Activated CD4-positive, alpha-beta memory T cell treated with anti-CD3 and anti-CD28 coated beads for 36 hours (primary cell): Measurements from ENCODE around the gene MAPK8IP3. TPM values are rescaled to one million over a fixed set of nuclear protein-coding genes. Genes with fewer than 3 reads are reported as not detected.

Experiments used
- CTCF ChIA-PET: fragments of 350-600 bp; sonication (Branson Sonifier 250); formaldehyde crosslinking; loops from one replicate; lab custom pipeline; 2021; ENCODE audit warnings: antibody characterized with exemption, inconsistent platforms; lab: Charles Lee
- POLR2A ChIA-PET: fragments of 350-600 bp; sonication (Branson Sonifier 250); formaldehyde crosslinking; loops from one replicate; lab custom pipeline; 2021; ENCODE audit warnings: antibody characterized with exemption; lab: Charles Lee
- DNase-seq: peaks from one replicate; pipeline ENCODE4 v3.0.0-alpha.2; 2020
- H3K27ac Mint-ChIP-seq: one replicate; pipeline ENCODE4 v1.8.0; 2021; ENCODE audit warnings: mixed read lengths
- H3K27me3 Mint-ChIP-seq: one replicate; pipeline ENCODE4 v1.8.0; 2021; ENCODE audit warnings: mixed read lengths
- H3K36me3 Mint-ChIP-seq: one replicate; pipeline ENCODE4 v1.8.0; 2021; ENCODE audit warnings: mixed read lengths
- H3K4me1 Mint-ChIP-seq: one replicate; pipeline ENCODE4 v1.8.0; 2021; ENCODE audit warnings: low read depth, mixed read lengths
- H3K4me3 Mint-ChIP-seq: one replicate; pipeline ENCODE4 v1.8.0; 2021; ENCODE audit warnings: mild to moderate bottlenecking, mixed read lengths
- H3K9me3 Mint-ChIP-seq: one replicate; pipeline ENCODE4 v1.8.0; 2021; ENCODE audit warnings: mixed read lengths
- intact Hi-C: fragments of 100-400 bp; cut with micrococcal nuclease; formaldehyde crosslinking; loops from one replicate; pipeline ENCODE4 v1.15.1; 2023
- microRNA-seq: library from miRNA; unstranded; fragments of <30 nt; microRNA quantifications from one replicate; pipeline ENCODE4 v1.2.0, GENCODE V29; 2022; ENCODE audit warnings: borderline number of aligned reads, borderline microRNAs expressed, borderline replicate concordance
- total RNA-seq, 2 experiments: library from RNA; stranded (reverse); gene quantifications; one replicate each; pipeline ENCODE4 v1.2.3, GENCODE V29; 2021

MAPK8IP3 gene
- total RNA-seq, 2 experiments from 2014 or later: 51.7 to 56.8 TPM

GRCh38 chr16:1818873-1819525 lies 113.0 kb downstream of the MAPK8IP3 start:
- Mint-ChIP-seq H3K9me3 (no peaks in the 10 kb centered on the region), H3K27me3 (no peaks in the 10 kb centered on the region), H3K4me1 (peaks cover 4% of the 10 kb centered on the region), H3K4me3 (no peak overlapping the region), H3K27ac (no peak overlapping the region), H3K36me3 (peaks cover 9% of the 10 kb centered on the region)
- ChIA-PET CTCF (no interaction called here), POLR2A (no interaction called here)
- DNase-seq: no peak
- intact Hi-C loops: no loop called here

GRCh38 chr16:1819611-1820010 lies 113.6 kb downstream of the MAPK8IP3 start:
- Mint-ChIP-seq H3K36me3 (peaks cover 9% of the 10 kb centered on the region), H3K4me1 (peaks cover 10% of the 10 kb centered on the region), H3K27ac (no peak overlapping the region), H3K4me3 (no peak overlapping the region), H3K9me3 (no peaks in the 10 kb centered on the region), H3K27me3 (no peaks in the 10 kb centered on the region)
- CTCF ChIA-PET: no interaction called here
- no peak for DNase-seq
- POLR2A ChIA-PET: no interaction called here
- intact Hi-C loops: no loop called here

Small RNA genes within 50 kb of the gene (microRNA-seq; reads per million reads assigned to microRNA genes)
- 5.1 reads per million, percentile 14 among the genes with 10 or more reads in this experiment for gene MIR3177

Other genes starting within 250 kb of the MAPK8IP3 start
- gene CLCN7, start 231.2 kb upstream of the MAPK8IP3 start, total RNA-seq: 10 to 100 TPM; 27.1 to 33.6 TPM
- not detected for gene PTX4, start 217.3 kb upstream of the MAPK8IP3 start, total RNA-seq
- gene TELO2, start 212.8 kb upstream of the MAPK8IP3 start, total RNA-seq: 10 to 100 TPM; 62.6 to 63.2 TPM
- gene TMEM204, start 172.5 kb upstream of the MAPK8IP3 start, total RNA-seq: 10 to 100 TPM; 14.8 to 15.5 TPM
- gene IFT140, start 94.1 kb upstream of the MAPK8IP3 start, total RNA-seq: 1 to 10 TPM; 8.4 to 9.5 TPM
- 10 to 100 TPM; 14.5 to 14.6 TPM for gene CRAMP1, start 93.8 kb upstream of the MAPK8IP3 start, total RNA-seq
- 10 to 100 TPM; 62.1 to 65.9 TPM for gene JPT2, start 27.9 kb upstream of the MAPK8IP3 start, total RNA-seq
- 10 to 100 TPM; 53.0 to 53.1 TPM for gene NME3, start 65.3 kb downstream of the MAPK8IP3 start, total RNA-seq
- 10 to 100 TPM; 11.9 to 15.3 TPM for gene EME2, start 66.6 kb downstream of the MAPK8IP3 start, total RNA-seq
- gene MRPS34, start 66.9 kb downstream of the MAPK8IP3 start, total RNA-seq: 100 to 1,000 TPM; 151 to 152 TPM
- gene SPSB3, start 76.4 kb downstream of the MAPK8IP3 start, total RNA-seq: 10 to 100 TPM; 21.2 to 21.8 TPM
- gene NUBP2, start 76.8 kb downstream of the MAPK8IP3 start, total RNA-seq: 10 to 100 TPM; 45.9 to 48.0 TPM
- gene IGFALS, start 87.5 kb downstream of the MAPK8IP3 start, total RNA-seq: not detected
- 10 to 100 TPM; 45.1 to 46.2 TPM for gene HAGH, start 120.6 kb downstream of the MAPK8IP3 start, total RNA-seq
- gene FAHD1, start 121.0 kb downstream of the MAPK8IP3 start, total RNA-seq: 1 to 10 TPM; 8.5 to 8.8 TPM
- gene MEIOB, start 166.0 kb downstream of the MAPK8IP3 start, total RNA-seq: not detected
- gene HS3ST6, start 212.2 kb downstream of the MAPK8IP3 start, total RNA-seq: not detected
- 10 to 100 TPM; 20.7 to 23.6 TPM for gene MSRB1, start 237.0 kb downstream of the MAPK8IP3 start, total RNA-seq
- gene RPL3L, start 248.5 kb downstream of the MAPK8IP3 start, total RNA-seq: not detected